ENCODE measurements around the gene NCL.

DNA sequence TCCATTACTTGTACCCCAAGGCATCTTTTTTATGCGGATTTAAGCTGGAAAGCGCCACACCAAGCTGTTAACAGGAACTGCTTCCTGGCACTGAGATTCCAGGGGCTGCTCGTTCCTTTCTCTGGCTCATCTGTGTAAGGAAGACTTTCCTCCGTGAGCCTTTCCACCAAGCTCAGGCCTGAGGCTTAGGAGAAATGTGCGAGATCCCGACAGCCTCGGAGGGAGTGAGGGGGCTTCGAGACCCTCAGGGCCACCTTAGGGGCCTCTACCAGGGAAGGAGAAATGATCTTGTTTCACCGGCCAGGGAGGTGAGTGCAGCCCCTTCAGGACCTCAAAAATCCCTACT lies 51.7 kb downstream of the NCL start:
- TF ChIP-seq, protein P1, sequence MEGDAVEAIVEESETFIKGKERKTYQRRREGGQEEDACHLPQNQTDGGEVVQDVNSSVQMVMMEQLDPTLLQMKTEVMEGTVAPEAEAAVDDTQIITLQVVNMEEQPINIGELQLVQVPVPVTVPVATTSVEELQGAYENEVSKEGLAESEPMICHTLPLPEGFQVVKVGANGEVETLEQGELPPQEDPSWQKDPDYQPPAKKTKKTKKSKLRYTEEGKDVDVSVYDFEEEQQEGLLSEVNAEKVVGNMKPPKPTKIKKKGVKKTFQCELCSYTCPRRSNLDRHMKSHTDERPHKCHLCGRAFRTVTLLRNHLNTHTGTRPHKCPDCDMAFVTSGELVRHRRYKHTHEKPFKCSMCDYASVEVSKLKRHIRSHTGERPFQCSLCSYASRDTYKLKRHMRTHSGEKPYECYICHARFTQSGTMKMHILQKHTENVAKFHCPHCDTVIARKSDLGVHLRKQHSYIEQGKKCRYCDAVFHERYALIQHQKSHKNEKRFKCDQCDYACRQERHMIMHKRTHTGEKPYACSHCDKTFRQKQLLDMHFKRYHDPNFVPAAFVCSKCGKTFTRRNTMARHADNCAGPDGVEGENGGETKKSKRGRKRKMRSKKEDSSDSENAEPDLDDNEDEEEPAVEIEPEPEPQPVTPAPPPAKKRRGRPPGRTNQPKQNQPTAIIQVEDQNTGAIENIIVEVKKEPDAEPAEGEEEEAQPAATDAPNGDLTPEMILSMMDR (IDR thresholded peaks at IDR 0.05; ENCODE audit: low read depth, low read length, poor library complexity, severe bottlenecking), result no peak
- TF ChIP-seq EZH2phosphoT487 (IDR thresholded peaks at IDR 0.05; ENCODE audit: borderline replicate concordance, low read length), result no peak

Measured in DOHH2 (cell line).